Measurements from ENCODE around the gene CD99L2. TPM values are rescaled to one million over a fixed set of nuclear protein-coding genes. Genes with fewer than 3 reads are reported as not detected.

The CD99L2 gene
- total RNA-seq, 1 experiment from 2014 or later, result 9.4 TPM

DNA sequence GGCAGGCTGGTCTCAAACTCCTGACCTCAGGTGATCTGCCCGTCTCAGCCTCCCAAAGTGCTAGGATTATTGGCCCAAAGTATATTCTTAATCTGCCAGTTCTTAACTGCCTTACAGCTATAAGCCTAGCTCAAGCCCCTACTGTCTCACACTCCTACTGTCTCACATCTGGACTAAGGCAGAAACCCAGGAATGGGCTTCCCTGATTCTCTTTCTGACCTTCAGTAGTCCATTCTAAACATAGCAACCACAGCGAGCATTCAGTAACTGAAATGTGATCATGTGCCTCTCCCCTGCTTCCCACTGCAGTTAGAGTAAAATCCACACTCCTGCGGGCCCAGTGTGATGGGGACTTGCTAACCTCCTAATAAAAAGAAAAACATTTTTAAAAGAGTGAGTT lies 146.3 kb downstream of the CD99L2 start:
- H3K27me3 Mint-ChIP-seq (ENCODE audit: low read depth), result no peaks in the 10 kb centered on the region

DNA sequence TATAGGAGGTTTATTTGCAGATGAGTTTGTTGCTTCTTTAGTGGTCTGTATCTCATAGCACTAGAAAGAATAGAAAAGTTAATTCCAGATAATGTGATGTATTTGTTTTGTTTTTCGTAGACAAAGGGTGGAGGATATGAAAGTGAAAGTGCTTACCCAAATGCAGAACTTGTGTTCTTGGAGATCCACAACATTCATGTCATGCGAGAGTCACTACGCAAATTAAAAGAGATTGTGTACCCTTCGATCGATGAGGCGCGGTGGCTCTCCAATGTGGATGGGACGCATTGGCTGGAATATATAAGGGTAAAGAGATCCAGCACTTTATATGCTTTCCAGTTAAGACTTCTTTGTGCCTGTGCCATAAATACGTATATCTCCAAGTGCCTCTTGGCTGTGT lies 162.0 kb downstream of the CD99L2 start:
- no peak overlapping the region for H3K27ac Mint-ChIP-seq
- peaks cover 3% of the 10 kb centered on the region; the same call in 1 of the 2 replicates for H3K4me1 Mint-ChIP-seq
- ChIA-PET POLR2A (no interaction called here), CTCF (no interaction called here)
- H3K36me3 Mint-ChIP-seq, result peaks cover 38% of the 10 kb centered on the region
- no peaks in the 10 kb centered on the region for H3K27me3 Mint-ChIP-seq (ENCODE audit: low read depth)
- DNase-seq (ENCODE audit: low spot score), result no peak
- no peaks in the 10 kb centered on the region for H3K9me3 Mint-ChIP-seq
- H3K4me3 Mint-ChIP-seq, result no peak overlapping the region
- ATAC-seq, result no peak
- TF ChIP-seq, protein P1, sequence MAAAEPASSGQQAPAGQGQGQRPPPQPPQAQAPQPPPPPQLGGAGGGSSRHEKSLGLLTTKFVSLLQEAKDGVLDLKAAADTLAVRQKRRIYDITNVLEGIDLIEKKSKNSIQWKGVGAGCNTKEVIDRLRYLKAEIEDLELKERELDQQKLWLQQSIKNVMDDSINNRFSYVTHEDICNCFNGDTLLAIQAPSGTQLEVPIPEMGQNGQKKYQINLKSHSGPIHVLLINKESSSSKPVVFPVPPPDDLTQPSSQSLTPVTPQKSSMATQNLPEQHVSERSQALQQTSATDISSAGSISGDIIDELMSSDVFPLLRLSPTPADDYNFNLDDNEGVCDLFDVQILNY (CRISPR knock-in tag; IDR thresholded peaks at IDR 0.05), result no peak
- TF ChIP-seq NR3C1 (CRISPR knock-in tag; conservative IDR thresholded peaks at IDR 0.05; ENCODE audit: low read depth) (no peak), ZNF671 (CRISPR knock-in tag; IDR thresholded peaks at IDR 0.05) (no peak), SMAD4 (CRISPR knock-in tag; IDR thresholded peaks at IDR 0.05) (no peak), ATF1 (CRISPR knock-in tag; IDR thresholded peaks at IDR 0.05) (no peak), ZNF423 (CRISPR knock-in tag; IDR thresholded peaks at IDR 0.05) (no peak), JUN (CRISPR knock-in tag; IDR thresholded peaks at IDR 0.05) (no peak), NFATC4 (CRISPR knock-in tag; IDR thresholded peaks at IDR 0.05) (no peak), NR2C2 (CRISPR knock-in tag; IDR thresholded peaks at IDR 0.05) (no peak), FOXJ3 (CRISPR knock-in tag; IDR thresholded peaks at IDR 0.05; ENCODE audit: borderline replicate concordance) (no peak)
- TF ChIP-seq, protein P2, sequence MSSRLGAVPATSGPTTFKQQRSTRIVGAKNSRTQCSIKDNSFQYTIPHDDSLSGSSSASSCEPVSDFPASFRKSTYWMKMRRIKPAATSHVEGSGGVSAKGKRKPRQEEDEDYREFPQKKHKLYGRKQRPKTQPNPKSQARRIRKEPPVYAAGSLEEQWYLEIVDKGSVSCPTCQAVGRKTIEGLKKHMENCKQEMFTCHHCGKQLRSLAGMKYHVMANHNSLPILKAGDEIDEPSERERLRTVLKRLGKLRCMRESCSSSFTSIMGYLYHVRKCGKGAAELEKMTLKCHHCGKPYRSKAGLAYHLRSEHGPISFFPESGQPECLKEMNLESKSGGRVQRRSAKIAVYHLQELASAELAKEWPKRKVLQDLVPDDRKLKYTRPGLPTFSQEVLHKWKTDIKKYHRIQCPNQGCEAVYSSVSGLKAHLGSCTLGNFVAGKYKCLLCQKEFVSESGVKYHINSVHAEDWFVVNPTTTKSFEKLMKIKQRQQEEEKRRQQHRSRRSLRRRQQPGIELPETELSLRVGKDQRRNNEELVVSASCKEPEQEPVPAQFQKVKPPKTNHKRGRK (CRISPR knock-in tag; IDR thresholded peaks at IDR 0.05; ENCODE audit: borderline replicate concordance), result no peak
- TF ChIP-seq, protein P3, sequence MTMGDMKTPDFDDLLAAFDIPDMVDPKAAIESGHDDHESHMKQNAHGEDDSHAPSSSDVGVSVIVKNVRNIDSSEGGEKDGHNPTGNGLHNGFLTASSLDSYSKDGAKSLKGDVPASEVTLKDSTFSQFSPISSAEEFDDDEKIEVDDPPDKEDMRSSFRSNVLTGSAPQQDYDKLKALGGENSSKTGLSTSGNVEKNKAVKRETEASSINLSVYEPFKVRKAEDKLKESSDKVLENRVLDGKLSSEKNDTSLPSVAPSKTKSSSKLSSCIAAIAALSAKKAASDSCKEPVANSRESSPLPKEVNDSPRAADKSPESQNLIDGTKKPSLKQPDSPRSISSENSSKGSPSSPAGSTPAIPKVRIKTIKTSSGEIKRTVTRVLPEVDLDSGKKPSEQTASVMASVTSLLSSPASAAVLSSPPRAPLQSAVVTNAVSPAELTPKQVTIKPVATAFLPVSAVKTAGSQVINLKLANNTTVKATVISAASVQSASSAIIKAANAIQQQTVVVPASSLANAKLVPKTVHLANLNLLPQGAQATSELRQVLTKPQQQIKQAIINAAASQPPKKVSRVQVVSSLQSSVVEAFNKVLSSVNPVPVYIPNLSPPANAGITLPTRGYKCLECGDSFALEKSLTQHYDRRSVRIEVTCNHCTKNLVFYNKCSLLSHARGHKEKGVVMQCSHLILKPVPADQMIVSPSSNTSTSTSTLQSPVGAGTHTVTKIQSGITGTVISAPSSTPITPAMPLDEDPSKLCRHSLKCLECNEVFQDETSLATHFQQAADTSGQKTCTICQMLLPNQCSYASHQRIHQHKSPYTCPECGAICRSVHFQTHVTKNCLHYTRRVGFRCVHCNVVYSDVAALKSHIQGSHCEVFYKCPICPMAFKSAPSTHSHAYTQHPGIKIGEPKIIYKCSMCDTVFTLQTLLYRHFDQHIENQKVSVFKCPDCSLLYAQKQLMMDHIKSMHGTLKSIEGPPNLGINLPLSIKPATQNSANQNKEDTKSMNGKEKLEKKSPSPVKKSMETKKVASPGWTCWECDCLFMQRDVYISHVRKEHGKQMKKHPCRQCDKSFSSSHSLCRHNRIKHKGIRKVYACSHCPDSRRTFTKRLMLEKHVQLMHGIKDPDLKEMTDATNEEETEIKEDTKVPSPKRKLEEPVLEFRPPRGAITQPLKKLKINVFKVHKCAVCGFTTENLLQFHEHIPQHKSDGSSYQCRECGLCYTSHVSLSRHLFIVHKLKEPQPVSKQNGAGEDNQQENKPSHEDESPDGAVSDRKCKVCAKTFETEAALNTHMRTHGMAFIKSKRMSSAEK (CRISPR knock-in tag; IDR thresholded peaks at IDR 0.05; ENCODE audit: borderline replicate concordance), result no peak
- TF ChIP-seq, protein P4, sequence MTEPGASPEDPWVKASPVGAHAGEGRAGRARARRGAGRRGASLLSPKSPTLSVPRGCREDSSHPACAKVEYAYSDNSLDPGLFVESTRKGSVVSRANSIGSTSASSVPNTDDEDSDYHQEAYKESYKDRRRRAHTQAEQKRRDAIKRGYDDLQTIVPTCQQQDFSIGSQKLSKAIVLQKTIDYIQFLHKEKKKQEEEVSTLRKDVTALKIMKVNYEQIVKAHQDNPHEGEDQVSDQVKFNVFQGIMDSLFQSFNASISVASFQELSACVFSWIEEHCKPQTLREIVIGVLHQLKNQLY (CRISPR knock-in tag; IDR thresholded peaks at IDR 0.05), result no peak
- TF ChIP-seq, protein P5, sequence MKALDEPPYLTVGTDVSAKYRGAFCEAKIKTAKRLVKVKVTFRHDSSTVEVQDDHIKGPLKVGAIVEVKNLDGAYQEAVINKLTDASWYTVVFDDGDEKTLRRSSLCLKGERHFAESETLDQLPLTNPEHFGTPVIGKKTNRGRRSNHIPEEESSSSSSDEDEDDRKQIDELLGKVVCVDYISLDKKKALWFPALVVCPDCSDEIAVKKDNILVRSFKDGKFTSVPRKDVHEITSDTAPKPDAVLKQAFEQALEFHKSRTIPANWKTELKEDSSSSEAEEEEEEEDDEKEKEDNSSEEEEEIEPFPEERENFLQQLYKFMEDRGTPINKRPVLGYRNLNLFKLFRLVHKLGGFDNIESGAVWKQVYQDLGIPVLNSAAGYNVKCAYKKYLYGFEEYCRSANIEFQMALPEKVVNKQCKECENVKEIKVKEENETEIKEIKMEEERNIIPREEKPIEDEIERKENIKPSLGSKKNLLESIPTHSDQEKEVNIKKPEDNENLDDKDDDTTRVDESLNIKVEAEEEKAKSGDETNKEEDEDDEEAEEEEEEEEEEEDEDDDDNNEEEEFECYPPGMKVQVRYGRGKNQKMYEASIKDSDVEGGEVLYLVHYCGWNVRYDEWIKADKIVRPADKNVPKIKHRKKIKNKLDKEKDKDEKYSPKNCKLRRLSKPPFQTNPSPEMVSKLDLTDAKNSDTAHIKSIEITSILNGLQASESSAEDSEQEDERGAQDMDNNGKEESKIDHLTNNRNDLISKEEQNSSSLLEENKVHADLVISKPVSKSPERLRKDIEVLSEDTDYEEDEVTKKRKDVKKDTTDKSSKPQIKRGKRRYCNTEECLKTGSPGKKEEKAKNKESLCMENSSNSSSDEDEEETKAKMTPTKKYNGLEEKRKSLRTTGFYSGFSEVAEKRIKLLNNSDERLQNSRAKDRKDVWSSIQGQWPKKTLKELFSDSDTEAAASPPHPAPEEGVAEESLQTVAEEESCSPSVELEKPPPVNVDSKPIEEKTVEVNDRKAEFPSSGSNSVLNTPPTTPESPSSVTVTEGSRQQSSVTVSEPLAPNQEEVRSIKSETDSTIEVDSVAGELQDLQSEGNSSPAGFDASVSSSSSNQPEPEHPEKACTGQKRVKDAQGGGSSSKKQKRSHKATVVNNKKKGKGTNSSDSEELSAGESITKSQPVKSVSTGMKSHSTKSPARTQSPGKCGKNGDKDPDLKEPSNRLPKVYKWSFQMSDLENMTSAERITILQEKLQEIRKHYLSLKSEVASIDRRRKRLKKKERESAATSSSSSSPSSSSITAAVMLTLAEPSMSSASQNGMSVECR (CRISPR knock-in tag; IDR thresholded peaks at IDR 0.05; ENCODE audit: borderline replicate concordance), result no peak

More for the DNA sequence above, 146.3 kb downstream of the CD99L2 start:
- H3K4me3 Mint-ChIP-seq, result no peak overlapping the region
- DNase-seq (ENCODE audit: low spot score) (no peak), ATAC-seq (no peak)
- H3K9me3 Mint-ChIP-seq, result no peaks in the 10 kb centered on the region
- ChIA-PET POLR2A (no interaction called here), CTCF (interaction anchor here (0.7 to 0.9 kb wide), 3 partner anchors 15 to 365 kb away, joined by 3 to 6 read pairs (median 4); no protein-coding TSS in a partner anchor)
- H3K4me1 Mint-ChIP-seq, result no peaks in the 10 kb centered on the region
- TF ChIP-seq ZNF232 (CRISPR knock-in tag; IDR thresholded peaks at IDR 0.05) (no peak), KAT7 (CRISPR knock-in tag; IDR thresholded peaks at IDR 0.05; ENCODE audit: borderline replicate concordance) (no peak), ZBTB21 (CRISPR knock-in tag; IDR thresholded peaks at IDR 0.05; ENCODE audit: borderline replicate concordance) (no peak), CREB1 (CRISPR knock-in tag; IDR thresholded peaks at IDR 0.05) (no peak), GABPB1 (CRISPR knock-in tag; IDR thresholded peaks at IDR 0.05) (no peak)
- TF ChIP-seq, protein P6, sequence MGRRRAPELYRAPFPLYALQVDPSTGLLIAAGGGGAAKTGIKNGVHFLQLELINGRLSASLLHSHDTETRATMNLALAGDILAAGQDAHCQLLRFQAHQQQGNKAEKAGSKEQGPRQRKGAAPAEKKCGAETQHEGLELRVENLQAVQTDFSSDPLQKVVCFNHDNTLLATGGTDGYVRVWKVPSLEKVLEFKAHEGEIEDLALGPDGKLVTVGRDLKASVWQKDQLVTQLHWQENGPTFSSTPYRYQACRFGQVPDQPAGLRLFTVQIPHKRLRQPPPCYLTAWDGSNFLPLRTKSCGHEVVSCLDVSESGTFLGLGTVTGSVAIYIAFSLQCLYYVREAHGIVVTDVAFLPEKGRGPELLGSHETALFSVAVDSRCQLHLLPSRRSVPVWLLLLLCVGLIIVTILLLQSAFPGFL (CRISPR knock-in tag; IDR thresholded peaks at IDR 0.05; ENCODE audit: borderline replicate concordance), result no peak
- TF ChIP-seq, protein P7, sequence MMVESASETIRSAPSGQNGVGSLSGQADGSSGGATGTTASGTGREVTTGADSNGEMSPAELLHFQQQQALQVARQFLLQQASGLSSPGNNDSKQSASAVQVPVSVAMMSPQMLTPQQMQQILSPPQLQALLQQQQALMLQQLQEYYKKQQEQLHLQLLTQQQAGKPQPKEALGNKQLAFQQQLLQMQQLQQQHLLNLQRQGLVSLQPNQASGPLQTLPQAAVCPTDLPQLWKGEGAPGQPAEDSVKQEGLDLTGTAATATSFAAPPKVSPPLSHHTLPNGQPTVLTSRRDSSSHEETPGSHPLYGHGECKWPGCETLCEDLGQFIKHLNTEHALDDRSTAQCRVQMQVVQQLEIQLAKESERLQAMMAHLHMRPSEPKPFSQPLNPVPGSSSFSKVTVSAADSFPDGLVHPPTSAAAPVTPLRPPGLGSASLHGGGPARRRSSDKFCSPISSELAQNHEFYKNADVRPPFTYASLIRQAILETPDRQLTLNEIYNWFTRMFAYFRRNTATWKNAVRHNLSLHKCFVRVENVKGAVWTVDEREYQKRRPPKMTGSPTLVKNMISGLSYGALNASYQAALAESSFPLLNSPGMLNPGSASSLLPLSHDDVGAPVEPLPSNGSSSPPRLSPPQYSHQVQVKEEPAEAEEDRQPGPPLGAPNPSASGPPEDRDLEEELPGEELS (CRISPR knock-in tag; IDR thresholded peaks at IDR 0.05), result no peak
- TF ChIP-seq, protein P8, sequence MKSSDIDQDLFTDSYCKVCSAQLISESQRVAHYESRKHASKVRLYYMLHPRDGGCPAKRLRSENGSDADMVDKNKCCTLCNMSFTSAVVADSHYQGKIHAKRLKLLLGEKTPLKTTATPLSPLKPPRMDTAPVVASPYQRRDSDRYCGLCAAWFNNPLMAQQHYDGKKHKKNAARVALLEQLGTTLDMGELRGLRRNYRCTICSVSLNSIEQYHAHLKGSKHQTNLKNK (CRISPR knock-in tag; IDR thresholded peaks at IDR 0.05), result no peak
- H3K27ac Mint-ChIP-seq, result no peak overlapping the region
- H3K36me3 Mint-ChIP-seq, result peaks cover 6% of the 10 kb centered on the region
